ENCODE measurements around the gene KATNA1. TPM values are rescaled to one million over a fixed set of nuclear protein-coding genes. Genes with fewer than 3 reads are reported as not detected.

KATNA1 gene
- total and polyA plus RNA-seq, 9 of the 15 experiments (the other 6 are each of a cell fraction or from before 2014, with no cell fraction given) = 22.5 to 76.9 (median 45.0) TPM

DNA sequence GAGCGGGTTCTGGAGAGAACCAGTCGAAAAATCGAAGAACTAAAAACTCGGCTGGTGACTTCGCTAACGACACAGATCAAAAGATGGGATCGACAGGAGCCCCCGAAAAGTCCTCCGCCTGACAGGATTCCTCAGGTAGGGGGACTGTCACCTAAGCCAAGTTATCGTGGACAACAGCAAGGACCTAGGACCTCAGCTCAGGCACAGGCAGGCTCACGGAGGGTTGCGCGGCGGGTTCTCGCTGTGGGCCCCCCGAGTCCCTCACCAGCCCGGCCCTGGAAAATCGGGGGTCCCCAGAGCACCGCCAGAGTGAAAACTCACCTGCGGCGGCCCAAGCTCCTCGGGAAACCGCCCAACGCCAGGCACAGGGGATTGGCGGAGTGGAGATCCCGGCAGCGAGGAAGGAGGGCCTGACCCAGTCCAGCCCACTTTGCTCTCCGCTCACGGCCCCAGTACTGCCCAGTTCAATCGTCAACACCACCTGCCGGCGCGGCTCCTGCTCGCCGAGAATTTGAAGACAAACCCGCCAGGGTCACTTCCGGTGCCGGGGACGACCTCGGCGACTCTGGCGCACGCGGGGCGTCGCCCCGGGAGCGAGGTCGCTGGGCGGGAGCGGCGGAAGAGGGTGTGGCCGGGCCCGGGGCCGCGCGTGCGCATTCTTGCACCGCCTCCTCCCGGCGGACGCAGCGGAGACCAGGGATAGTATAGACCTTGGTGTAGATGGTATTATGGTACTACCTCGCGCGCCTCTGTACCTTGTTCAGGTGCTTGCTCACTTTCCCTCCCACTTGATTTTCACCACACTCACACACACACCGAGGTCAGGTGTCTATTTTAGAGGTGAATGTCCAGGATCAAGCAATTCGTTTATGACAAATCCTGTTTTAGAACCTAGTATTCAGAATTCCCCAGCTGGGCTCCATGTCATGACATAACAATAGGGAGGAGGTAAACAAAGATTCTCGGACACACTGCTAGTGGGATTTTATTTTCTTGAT is at the start of gene KATNA1 (continued):
- TF ChIP-seq, protein P1, sequence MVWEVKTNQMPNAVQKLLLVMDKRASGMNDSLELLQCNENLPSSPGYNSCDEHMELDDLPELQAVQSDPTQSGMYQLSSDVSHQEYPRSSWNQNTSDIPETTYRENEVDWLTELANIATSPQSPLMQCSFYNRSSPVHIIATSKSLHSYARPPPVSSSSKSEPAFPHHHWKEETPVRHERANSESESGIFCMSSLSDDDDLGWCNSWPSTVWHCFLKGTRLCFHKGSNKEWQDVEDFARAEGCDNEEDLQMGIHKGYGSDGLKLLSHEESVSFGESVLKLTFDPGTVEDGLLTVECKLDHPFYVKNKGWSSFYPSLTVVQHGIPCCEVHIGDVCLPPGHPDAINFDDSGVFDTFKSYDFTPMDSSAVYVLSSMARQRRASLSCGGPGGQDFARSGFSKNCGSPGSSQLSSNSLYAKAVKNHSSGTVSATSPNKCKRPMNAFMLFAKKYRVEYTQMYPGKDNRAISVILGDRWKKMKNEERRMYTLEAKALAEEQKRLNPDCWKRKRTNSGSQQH (CRISPR knock-in tag; IDR thresholded peaks at IDR 0.05) = 0 out of 2 replicates have a peak, but pooled peaks have one; percentile 53
- TF ChIP-seq, protein P2, sequence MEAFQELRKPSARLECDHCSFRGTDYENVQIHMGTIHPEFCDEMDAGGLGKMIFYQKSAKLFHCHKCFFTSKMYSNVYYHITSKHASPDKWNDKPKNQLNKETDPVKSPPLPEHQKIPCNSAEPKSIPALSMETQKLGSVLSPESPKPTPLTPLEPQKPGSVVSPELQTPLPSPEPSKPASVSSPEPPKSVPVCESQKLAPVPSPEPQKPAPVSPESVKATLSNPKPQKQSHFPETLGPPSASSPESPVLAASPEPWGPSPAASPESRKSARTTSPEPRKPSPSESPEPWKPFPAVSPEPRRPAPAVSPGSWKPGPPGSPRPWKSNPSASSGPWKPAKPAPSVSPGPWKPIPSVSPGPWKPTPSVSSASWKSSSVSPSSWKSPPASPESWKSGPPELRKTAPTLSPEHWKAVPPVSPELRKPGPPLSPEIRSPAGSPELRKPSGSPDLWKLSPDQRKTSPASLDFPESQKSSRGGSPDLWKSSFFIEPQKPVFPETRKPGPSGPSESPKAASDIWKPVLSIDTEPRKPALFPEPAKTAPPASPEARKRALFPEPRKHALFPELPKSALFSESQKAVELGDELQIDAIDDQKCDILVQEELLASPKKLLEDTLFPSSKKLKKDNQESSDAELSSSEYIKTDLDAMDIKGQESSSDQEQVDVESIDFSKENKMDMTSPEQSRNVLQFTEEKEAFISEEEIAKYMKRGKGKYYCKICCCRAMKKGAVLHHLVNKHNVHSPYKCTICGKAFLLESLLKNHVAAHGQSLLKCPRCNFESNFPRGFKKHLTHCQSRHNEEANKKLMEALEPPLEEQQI (IDR thresholded peaks at IDR 0.05) = no peak
- TF ChIP-seq, protein P3, sequence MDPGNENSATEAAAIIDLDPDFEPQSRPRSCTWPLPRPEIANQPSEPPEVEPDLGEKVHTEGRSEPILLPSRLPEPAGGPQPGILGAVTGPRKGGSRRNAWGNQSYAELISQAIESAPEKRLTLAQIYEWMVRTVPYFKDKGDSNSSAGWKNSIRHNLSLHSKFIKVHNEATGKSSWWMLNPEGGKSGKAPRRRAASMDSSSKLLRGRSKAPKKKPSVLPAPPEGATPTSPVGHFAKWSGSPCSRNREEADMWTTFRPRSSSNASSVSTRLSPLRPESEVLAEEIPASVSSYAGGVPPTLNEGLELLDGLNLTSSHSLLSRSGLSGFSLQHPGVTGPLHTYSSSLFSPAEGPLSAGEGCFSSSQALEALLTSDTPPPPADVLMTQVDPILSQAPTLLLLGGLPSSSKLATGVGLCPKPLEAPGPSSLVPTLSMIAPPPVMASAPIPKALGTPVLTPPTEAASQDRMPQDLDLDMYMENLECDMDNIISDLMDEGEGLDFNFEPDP (CRISPR knock-in tag; IDR thresholded peaks at IDR 0.05) = 0 out of 2 replicates have a peak, but pooled peaks have one; percentile 53
- no peak for TF ChIP-seq SIX5 (IDR thresholded peaks at IDR 0.05; ENCODE audit: borderline replicate concordance in 1 of 2, insufficient read depth in 1 of 2, low read depth in 1 of 2, low read length in 2 of 2)
- TF ChIP-seq, protein P4, sequence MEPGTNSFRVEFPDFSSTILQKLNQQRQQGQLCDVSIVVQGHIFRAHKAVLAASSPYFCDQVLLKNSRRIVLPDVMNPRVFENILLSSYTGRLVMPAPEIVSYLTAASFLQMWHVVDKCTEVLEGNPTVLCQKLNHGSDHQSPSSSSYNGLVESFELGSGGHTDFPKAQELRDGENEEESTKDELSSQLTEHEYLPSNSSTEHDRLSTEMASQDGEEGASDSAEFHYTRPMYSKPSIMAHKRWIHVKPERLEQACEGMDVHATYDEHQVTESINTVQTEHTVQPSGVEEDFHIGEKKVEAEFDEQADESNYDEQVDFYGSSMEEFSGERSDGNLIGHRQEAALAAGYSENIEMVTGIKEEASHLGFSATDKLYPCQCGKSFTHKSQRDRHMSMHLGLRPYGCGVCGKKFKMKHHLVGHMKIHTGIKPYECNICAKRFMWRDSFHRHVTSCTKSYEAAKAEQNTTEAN (CRISPR knock-in tag; IDR thresholded peaks at IDR 0.05) = no peak
- TF ChIP-seq CREB1 (IDR thresholded peaks at IDR 0.05) = peak; percentile 88
- peak; percentile 90 for TF ChIP-seq CREB1 (CRISPR knock-in tag; IDR thresholded peaks at IDR 0.05)
- TF ChIP-seq GTF2F1 (IDR thresholded peaks at IDR 0.05; ENCODE audit: low read depth, low read length) = peak; percentile 75; the same call in 1 of the 2 replicates
- TF ChIP-seq E2F3 (CRISPR knock-in tag; IDR thresholded peaks at IDR 0.05) = peak; percentile 41; the same call in 1 of the 2 replicates
- TF ChIP-seq HNRNPK (IDR thresholded peaks at IDR 0.05; ENCODE audit: low read depth, low read length, poor library complexity, severe bottlenecking) = no peak
- no peak for TF ChIP-seq ZNF766 (CRISPR knock-in tag; conservative IDR thresholded peaks at IDR 0.05)
- TF ChIP-seq PHF21A (IDR thresholded peaks at IDR 0.05; ENCODE audit: borderline replicate concordance, low read depth) = no peak; the same call in 1 of the 2 replicates
- TF ChIP-seq ELF4 (CRISPR knock-in tag; IDR thresholded peaks at IDR 0.05) = 0 out of 2 replicates have a peak, but pooled peaks have one; percentile 54
- TF ChIP-seq CXXC5 (CRISPR knock-in tag; IDR thresholded peaks at IDR 0.05) = peak; percentile 97
- 0 out of 4 replicates have a peak, but pooled peaks of 1 of the 2 experiments have one; percentile 12 for TF ChIP-seq FOXA3 (CRISPR knock-in tag; conservative IDR thresholded peaks at IDR 0.05 in 1 of 2, IDR thresholded peaks at IDR 0.05 in 1 of 2)
- TF ChIP-seq ZNF347 (CRISPR knock-in tag; IDR thresholded peaks at IDR 0.05; ENCODE audit: low read depth) = no peak
- no peak for TF ChIP-seq SMARCA5 (IDR thresholded peaks at IDR 0.05)
- TF ChIP-seq HOXB6 (CRISPR knock-in tag; IDR thresholded peaks at IDR 0.05; ENCODE audit: borderline replicate concordance) = no peak
